IMR-90 (cell line): ENCODE measurements around the gene ACE2. TPM values are rescaled to one million over a fixed set of nuclear protein-coding genes. Genes with fewer than 3 reads are reported as not detected.

Experiments used
- ATAC-seq: fragments of 200-7000 bp; cut with Tn5 transposase; 2 replicates; pipeline ENCODE4 v1.9.1; 2020; ENCODE audit warnings: low read depth, mild to moderate bottlenecking, moderate library complexity
- BruUV-seq: library from RNA; stranded (reverse); fragments of 400-500 nt; replicated peaks from 2 replicates; lab custom pipeline; 2021; lab: Mats Ljungman, UMichigan
- CTCF ChIA-PET: fragments of 300-600 bp; formaldehyde crosslinking; extraction: SDS; loops from one replicate; lab custom pipeline; 2021; ENCODE audit warnings: antibody characterized with exemption; lab: Yijun Ruan, JAX
- POLR2A ChIA-PET: fragments of 300-600 bp; sonication (Branson Sonifier 250); formaldehyde crosslinking; loops from one replicate; lab custom pipeline; 2022; ENCODE audit warnings: antibody characterized with exemption; ENCODE audit not compliant: unreplicated experiment; lab: Charles Lee
- DNase-seq: peaks from one replicate; pipeline ENCODE4 v3.0.0; 2013
- H2AFZ ChIP-seq: replicated peaks from 2 replicates; pipeline ENCODE3; 2013; ENCODE audit warnings: low read length, mild to moderate bottlenecking; ENCODE audit not compliant: poor library complexity
- H2AK5ac ChIP-seq: 2 replicates; pipeline ENCODE4 v1.6.1; 2013; ENCODE audit warnings: low read depth, low read length, inconsistent platforms
- H2AK9ac ChIP-seq: replicated peaks from 2 replicates; pipeline ENCODE3; 2013; ENCODE audit warnings: mild to moderate bottlenecking, low read depth, low read length, moderate library complexity; ENCODE audit not compliant: poor library complexity
- H2BK120ac ChIP-seq: 2 replicates; pipeline ENCODE4 v1.6.1; 2013; ENCODE audit warnings: low read depth, low read length, inconsistent platforms
- H2BK15ac ChIP-seq: 3 replicates; pipeline ENCODE4 v1.6.1; 2013; ENCODE audit warnings: low read depth, low read length, inconsistent platforms
- H2BK20ac ChIP-seq: 2 replicates; pipeline ENCODE4 v1.6.1; 2013; ENCODE audit warnings: low read depth, mild to moderate bottlenecking, inconsistent platforms, low read length, moderate library complexity
- H2BK5ac ChIP-seq: 2 replicates; pipeline ENCODE4 v1.6.1; 2013; ENCODE audit warnings: mild to moderate bottlenecking, low read depth, low read length, inconsistent platforms; ENCODE audit not compliant: poor library complexity, severe bottlenecking
- H3K14ac ChIP-seq: replicated peaks from 2 replicates; pipeline ENCODE4 v1.6.1; 2013; ENCODE audit warnings: low read depth, low read length, inconsistent platforms
- H3K18ac ChIP-seq: 2 replicates; pipeline ENCODE4 v1.6.1; 2013; ENCODE audit warnings: low read depth, low read length, control low read depth
- H3K23ac ChIP-seq: 2 replicates; pipeline ENCODE4 v1.6.1; 2013; ENCODE audit warnings: low read depth, low read length, inconsistent platforms
- H3K27ac ChIP-seq: 2 replicates; pipeline ENCODE4 v1.5.1; 2013; ENCODE audit warnings: mild to moderate bottlenecking, control low read depth, low read length; ENCODE audit not compliant: insufficient read depth
- H3K27me3 ChIP-seq: 2 replicates; pipeline ENCODE4 v1.6.1; 2013; ENCODE audit warnings: low read length; ENCODE audit not compliant: control insufficient read depth, insufficient read depth
- H3K36me3 ChIP-seq: 2 replicates; pipeline ENCODE4 v1.6.1; 2013; ENCODE audit warnings: low read length, mixed read lengths; ENCODE audit not compliant: control insufficient read depth, insufficient read depth
- H3K4ac ChIP-seq: 2 replicates; pipeline ENCODE4 v1.6.1; 2013; ENCODE audit warnings: low read depth, low read length, inconsistent platforms
- H3K4me1 ChIP-seq: 2 replicates; pipeline ENCODE4 v1.6.1; 2013; ENCODE audit warnings: low read length, mixed read lengths; ENCODE audit not compliant: control insufficient read depth, insufficient read depth
- H3K4me2 ChIP-seq: 2 replicates; pipeline ENCODE4 v1.6.1; 2013; ENCODE audit warnings: low read depth, mild to moderate bottlenecking, control low read depth, low read length, moderate library complexity
- H3K4me3 ChIP-seq: 2 replicates; pipeline ENCODE4 v1.5.1; 2013; ENCODE audit warnings: low read depth, mild to moderate bottlenecking, control low read depth, low read length, moderate library complexity; ENCODE audit not compliant: insufficient read depth
- H3K56ac ChIP-seq: 2 replicates; pipeline ENCODE4 v1.6.1; 2013; ENCODE audit warnings: low read length, inconsistent platforms; ENCODE audit not compliant: insufficient read depth; ENCODE audit errors: extremely low read depth
- H3K79me1 ChIP-seq, 2 experiments: 2 replicates each; pipeline ENCODE4 v1.6.1; 2013; ENCODE audit warnings: low read length in 2 of 2, inconsistent platforms in 1 of 2, low read depth in 1 of 2
- H3K9ac ChIP-seq: 2 replicates; pipeline ENCODE4 v1.6.1; 2013; ENCODE audit warnings: low read depth, low read length, control low read depth
- H3K9me1 ChIP-seq: 2 replicates; pipeline ENCODE4 v1.6.1; 2013; ENCODE audit warnings: low read length, inconsistent platforms; ENCODE audit not compliant: insufficient read depth
- H3K9me3 ChIP-seq: 2 replicates; pipeline ENCODE4 v1.6.1; 2013; ENCODE audit warnings: low read length; ENCODE audit not compliant: control insufficient read depth, insufficient read depth
- H4K20me1 ChIP-seq: 2 replicates; pipeline ENCODE4 v1.6.1; 2013; ENCODE audit warnings: low read length, inconsistent platforms; ENCODE audit not compliant: insufficient read depth
- H4K5ac ChIP-seq: 2 replicates; pipeline ENCODE4 v1.6.1; 2013; ENCODE audit warnings: mild to moderate bottlenecking, low read depth, low read length, control low read depth
- H4K8ac ChIP-seq, 2 experiments: 2 replicates each; pipeline ENCODE4 v1.6.1; 2013; ENCODE audit warnings: low read depth in 2 of 2, low read length in 2 of 2, control low read depth in 1 of 2, inconsistent platforms in 1 of 2
- H4K91ac ChIP-seq: 2 replicates; pipeline ENCODE4 v1.6.1; 2013; ENCODE audit warnings: low read depth, low read length, inconsistent platforms; ENCODE audit not compliant: insufficient read depth
- FOS ChIP-seq: fragments of 150-350 bp; IDR thresholded peaks from 2 replicates; pipeline ENCODE4 v1.6.1; 2016; ENCODE audit warnings: low read depth, low read length
- MAZ ChIP-seq: IDR thresholded peaks from 2 replicates; pipeline ENCODE4 v1.6.1; 2012; ENCODE audit warnings: low read depth, mild to moderate bottlenecking, low read length, improper control_type of control experiment, moderate library complexity, borderline replicate concordance
- NFE2L2 ChIP-seq: fragments of 150-350 bp; IDR thresholded peaks from 2 replicates; pipeline ENCODE4 v1.6.1; 2016; ENCODE audit warnings: low read depth, mild to moderate bottlenecking, low read length
- POLR2A ChIP-seq: IDR thresholded peaks from 2 replicates; pipeline ENCODE4 v1.6.1; 2012; ENCODE audit warnings: mild to moderate bottlenecking, low read depth, low read length
- RCOR1 ChIP-seq: IDR thresholded peaks from 2 replicates; pipeline ENCODE4 v1.6.1; 2012; ENCODE audit warnings: mild to moderate bottlenecking, low read length, improper control_type of control experiment; ENCODE audit not compliant: insufficient replicate concordance
- SMC3 ChIP-seq: fragments of 150-350 bp; IDR thresholded peaks from 2 replicates; pipeline ENCODE4 v1.6.1; 2016; ENCODE audit warnings: low read depth, mild to moderate bottlenecking, antibody characterized with exemption, low read length, moderate library complexity
- WGBS, 2 experiments: methylation state at CpG; one replicate each; pipeline versions ENCODE4 v1.1.5 to v1.1.7; 2013; ENCODE audit warnings: missing lambda C conversion rate in 2 of 2; ENCODE audit not compliant: insufficient read length in 1 of 2; ENCODE audit errors: extremely low coverage in 2 of 2; 5-methylcytosine and 5-hydroxymethylcytosine counted together
- dilution Hi-C: fragments of 300-500 bp; cut with HindIII; formaldehyde crosslinking; loops from one replicate; pipeline ENCODE4 v1.14.3; 2018; ENCODE audit warnings: low sequenced_read_pairs; ENCODE audit not compliant: unreplicated experiment
- in situ Hi-C: fragments of 300-500 bp; cut with MboI; formaldehyde crosslinking; loops from 3 replicates; pipeline ENCODE4 v1.14.3; 2019; ENCODE audit warnings: low sequenced_read_pairs, inconsistent platforms, mixed read lengths
- intact Hi-C: fragments of 100-400 bp; cut with micrococcal nuclease; formaldehyde crosslinking; loops from 2 replicates; pipeline ENCODE4 v1.10.0; 2022
- polyA plus RNA-seq, 3 experiments: library from polyadenylated mRNA; depleted of rRNA; stranded (reverse); fragments of >200 nt; gene quantifications; 2 replicates each; pipeline ENCODE4 v1.2.3, GENCODE V29; 2012; ENCODE audit warnings: low replicate concordance in 1 of 3
- total RNA-seq: library from RNA; depleted of rRNA; stranded (reverse); fragments of >200 nt; gene quantifications from 2 replicates; pipeline ENCODE4 v1.2.3, GENCODE V29; 2012
- TF ChIP-seq, protein P1 (sequence below): fragments of 150-350 bp; IDR thresholded peaks from 2 replicates; pipeline ENCODE4 v1.6.1; 2017; ENCODE audit warnings: mild to moderate bottlenecking, antibody characterized with exemption, low read length, low read depth

ACE2 gene
- total and polyA plus RNA-seq, 2 of the 4 experiments (the other 2 are of a cell fraction): not detected

DNA sequence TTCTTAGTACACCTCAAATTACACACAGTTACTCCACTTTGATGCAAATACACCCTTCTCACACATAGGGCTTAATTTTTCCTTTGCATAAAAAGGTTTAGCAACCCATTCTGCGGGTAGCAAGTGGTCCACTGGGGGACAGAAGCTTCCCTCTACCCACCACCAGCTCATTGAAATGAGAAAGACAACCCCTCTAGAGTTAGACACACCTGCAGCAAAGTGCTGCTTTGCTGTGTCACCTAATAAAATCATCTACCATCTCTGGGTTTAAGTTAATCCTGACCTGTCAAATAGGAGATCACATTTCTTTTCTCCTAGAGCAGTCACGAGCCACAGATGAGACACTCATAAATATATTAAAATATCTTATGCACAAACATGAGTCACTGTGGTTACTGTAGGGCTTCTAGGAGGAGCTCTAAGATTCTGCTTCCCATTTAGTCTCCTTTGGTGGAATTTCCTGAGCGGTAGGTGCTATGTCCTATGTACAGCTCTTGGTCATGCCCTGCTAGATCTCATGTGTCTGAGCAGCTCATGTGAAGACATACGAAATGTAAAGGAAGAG, 88.3 kb downstream of the ACE2 start:
- H3K23ac ChIP-seq: no peak overlapping the region
- H3K4me1 ChIP-seq: no peaks in the 10 kb centered on the region
- no peak overlapping the region for H2BK5ac ChIP-seq
- no peak overlapping the region for H2AFZ ChIP-seq
- no peak overlapping the region for H2BK20ac ChIP-seq
- no peak overlapping the region for H3K9ac ChIP-seq
- H3K56ac ChIP-seq: no peak overlapping the region
- H2BK120ac ChIP-seq: no peak overlapping the region
- H3K9me3 ChIP-seq: no peaks in the 10 kb centered on the region
- H4K8ac ChIP-seq: no peak overlapping the region
- H3K14ac ChIP-seq: no peak overlapping the region
- DNase-seq (peak; percentile 17), ATAC-seq (peak; percentile 24; the same call in 1 of the 2 replicates)
- H3K79me1 ChIP-seq: no peaks in the 10 kb centered on the region
- POLR2A ChIA-PET: no interaction called here
- H2BK15ac ChIP-seq: no peak overlapping the region
- no peak overlapping the region for H3K27ac ChIP-seq
- no peak overlapping the region for H4K5ac ChIP-seq
- in situ Hi-C loops: no loop called here
- dilution Hi-C loops: no loop called here
- CTCF ChIA-PET: no interaction called here
- H3K4ac ChIP-seq: no peak overlapping the region
- H2AK5ac ChIP-seq: no peak overlapping the region
- intact Hi-C loops: no loop called here
- no peaks in the 10 kb centered on the region for H3K9me1 ChIP-seq
- no peaks in the 10 kb centered on the region for H3K36me3 ChIP-seq
- H2AK9ac ChIP-seq: no peak overlapping the region
- H4K20me1 ChIP-seq: no peaks in the 10 kb centered on the region
- H3K18ac ChIP-seq: no peak overlapping the region
- peaks cover 17% of the 10 kb centered on the region for H3K27me3 ChIP-seq
- no peak overlapping the region for H4K91ac ChIP-seq
- WGBS, 2 experiments: 33% methylated on average over 1 of the region's 4 CpGs; no CpG with 5 or more reads in 1 of the 2 experiments
- H3K4me2 ChIP-seq: no peak overlapping the region
- BruUV-seq: no TSS peak
- TF ChIP-seq FOS (no peak), NFE2L2 (no peak), POLR2A (no peak), MAZ (no peak), SMC3 (no peak), RCOR1 (no peak)
- TF ChIP-seq, protein P1, sequence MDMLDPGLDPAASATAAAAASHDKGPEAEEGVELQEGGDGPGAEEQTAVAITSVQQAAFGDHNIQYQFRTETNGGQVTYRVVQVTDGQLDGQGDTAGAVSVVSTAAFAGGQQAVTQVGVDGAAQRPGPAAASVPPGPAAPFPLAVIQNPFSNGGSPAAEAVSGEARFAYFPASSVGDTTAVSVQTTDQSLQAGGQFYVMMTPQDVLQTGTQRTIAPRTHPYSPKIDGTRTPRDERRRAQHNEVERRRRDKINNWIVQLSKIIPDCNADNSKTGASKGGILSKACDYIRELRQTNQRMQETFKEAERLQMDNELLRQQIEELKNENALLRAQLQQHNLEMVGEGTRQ: no peak
- no peak overlapping the region for H3K4me3 ChIP-seq
